CD4-positive, alpha-beta T cell treated with Interleukin-6 for 4 hours (primary cell): ENCODE data around the gene DNAJB6.

ENCODE experiments used
- DNase-seq: peaks from one replicate; pipeline ENCODE4 v3.0.0-alpha.2; 2020; ENCODE audit warnings: mixed read lengths

Gene DNAJB6

DNA sequence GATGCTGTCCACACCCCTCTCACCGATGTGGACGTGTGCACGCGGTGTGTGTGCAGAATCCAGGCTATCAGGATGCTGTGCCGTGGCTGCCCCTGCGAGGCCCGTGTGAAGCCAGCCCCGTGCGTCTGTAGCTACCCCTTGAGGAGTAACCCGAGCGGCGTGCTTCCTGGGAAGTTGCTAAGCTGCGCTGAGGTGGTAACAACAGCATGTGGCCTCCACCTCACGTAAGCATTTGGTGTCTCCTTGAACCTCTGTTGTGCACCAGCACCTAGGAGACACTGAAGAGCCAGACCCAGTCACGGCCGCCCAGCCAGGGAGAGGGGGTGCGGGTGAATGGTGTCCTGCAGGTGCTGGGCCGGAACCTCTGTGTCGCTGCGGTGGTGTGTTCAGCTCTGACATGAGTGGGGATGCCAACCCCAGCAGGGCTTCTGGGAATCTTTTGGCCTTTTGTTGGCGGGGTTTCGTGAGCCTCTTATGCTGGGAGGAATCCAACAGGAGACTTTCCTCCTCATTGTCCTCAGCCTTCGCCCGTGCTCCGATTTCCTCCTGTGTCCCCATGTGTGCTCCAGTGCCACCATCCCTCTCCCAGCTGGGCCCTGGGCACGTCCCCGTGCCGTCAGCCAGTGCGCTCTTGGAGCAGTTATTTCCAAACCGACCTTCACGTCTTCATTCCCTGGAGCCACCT is 60.4 kb downstream of the DNAJB6 start:
- DNase-seq: no peak

DNA sequence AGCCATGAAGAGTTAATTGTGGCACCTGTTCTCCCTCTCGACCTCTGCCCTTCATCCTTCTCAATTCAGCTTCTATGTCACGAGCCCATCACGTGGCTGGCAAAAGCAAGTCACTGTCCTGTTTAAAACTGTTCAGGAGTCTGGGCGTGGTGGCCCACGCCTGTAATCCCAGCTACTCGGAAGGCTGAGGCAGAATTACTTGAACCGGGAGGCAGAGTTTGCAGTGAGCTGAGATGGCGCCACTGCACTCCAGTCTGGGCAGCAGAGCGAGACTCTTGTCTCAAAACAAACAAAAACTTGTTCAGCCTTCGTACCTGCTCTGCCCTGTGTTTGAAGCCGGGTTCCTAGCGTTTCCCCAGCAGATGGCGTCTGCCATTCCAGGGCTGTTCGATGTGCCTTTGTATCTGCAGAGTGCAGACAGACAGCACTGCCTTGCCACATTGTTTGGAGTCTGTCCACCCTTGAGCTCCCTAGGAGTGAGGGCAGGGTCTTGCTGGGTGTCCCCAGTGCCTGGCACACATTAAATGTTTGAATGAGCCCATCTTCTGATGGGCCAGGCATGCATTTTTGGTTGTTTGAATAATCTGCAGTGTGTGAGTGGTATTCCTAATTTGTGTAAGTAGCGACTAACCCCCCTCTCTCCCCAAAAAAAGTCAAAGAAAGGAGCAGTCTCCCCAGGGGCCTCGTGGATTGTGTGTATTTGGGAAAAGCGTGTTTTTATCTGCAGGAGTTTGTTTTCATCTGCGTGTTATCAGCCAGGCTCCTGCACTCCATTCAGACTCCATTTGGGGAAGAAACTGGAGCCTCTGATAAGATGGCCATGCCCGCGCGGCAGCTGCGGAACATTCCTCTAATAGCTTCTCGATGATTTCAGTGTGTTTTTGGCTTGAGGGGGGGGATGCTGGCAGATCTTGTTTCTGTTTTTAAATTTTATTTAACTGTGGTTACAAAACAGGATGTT is 61.2 kb downstream of the DNAJB6 start:
- DNase-seq: peak; percentile 26

DNA sequence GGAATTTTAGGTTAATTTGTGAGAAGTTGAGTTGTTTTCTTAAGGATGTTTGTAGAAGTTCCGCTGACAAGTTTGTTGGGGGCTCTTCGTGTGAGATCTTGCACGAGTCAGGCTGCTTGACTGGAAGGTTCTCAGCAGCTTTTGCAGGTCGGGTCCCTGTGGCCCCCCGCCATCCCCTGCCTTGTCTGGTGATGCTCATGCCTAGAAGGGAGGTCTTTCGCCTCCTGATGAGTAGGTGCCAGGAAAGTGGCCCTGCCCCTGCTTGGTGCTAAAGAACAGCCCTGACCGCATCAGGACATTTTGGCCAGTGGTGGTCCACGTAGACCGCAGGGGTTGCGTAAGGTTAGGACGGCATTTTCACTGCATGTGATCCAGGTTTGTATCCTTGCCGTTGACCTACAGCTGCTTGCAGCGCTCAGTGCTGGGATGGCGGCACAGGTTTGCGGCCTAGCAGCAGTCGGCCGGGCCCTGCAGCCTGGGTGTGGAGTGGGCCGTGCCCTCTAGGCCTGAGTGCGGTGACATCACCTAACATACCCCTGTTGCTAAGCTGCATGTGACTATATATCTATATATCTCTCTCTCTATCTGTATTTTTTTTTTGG is 62.4 kb downstream of the DNAJB6 start:
- no peak for DNase-seq

DNA sequence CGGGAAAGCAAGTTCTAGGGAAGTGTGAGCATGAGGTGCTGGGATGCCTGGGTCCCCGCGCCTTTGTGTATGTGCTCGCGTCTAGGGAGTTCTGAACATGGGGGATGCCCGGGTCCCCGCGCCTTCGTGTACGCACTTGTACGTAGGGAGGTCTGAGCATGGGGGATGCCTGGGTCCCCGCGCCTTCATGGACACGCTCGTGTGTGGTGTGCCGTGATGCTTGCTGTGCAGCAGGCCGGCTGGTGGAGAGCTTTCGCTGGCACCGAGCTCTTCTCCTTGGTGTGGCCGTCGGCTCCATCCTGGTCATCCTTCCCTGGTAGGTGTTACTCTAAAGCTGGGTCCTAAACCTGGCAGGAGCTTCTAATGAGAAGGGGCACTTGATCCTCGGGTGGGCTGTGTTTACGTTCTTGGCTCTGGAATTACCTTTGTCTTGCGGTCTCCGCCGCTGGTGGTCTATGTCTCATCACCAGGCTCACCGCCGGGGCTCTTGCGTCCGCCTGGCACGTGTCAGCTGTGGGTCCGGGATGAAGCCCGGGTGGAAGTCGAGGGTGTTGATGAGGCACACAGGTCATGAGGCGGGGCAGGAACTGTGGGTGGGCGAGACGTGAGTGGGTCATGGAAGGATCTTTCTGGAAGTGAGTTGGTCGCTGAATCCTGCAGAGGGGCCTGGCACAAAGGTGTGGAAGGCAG is 63.5 kb downstream of the DNAJB6 start:
- DNase-seq: no peak

DNA sequence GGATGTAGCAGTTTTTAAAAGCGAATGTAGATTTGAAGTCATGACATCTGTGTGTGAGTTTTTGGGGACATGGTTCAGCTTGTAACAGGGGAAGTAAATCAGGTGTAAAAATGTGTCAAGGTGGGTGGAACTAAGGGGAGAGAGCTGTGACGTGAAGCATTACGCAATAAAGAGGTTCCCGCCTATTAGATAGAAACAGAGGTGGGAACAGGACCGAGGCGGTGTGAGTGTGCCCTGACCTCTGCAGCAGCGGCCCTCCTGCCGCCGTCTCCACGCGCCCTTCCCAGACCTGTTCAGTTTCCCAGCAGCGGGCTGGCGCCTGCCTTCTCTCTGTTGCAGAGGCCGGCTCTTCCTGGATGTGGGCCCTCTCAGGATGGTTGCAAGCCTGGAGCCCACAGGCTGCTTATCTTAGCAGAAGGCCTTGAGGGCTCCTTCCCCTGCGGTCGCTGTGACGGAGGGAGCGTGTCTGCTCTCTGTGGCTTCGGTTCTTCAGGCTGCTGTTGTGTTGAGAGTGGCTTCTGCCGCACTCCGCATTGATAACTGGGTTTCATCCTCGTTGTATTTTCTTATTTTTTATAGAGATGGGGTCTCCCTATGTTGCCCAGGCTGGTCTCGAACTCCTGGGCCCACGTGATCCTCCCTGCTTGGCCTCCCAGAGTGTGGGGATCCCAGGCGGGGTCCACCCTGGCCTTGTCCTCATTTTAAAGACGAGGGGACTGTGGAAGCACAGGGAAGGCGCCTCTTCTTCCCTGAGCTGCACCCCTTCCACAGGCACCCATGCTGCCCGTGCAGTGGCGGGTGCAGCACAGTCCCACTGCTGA is 65.0 kb downstream of the DNAJB6 start:
- DNase-seq: no peak

DNA sequence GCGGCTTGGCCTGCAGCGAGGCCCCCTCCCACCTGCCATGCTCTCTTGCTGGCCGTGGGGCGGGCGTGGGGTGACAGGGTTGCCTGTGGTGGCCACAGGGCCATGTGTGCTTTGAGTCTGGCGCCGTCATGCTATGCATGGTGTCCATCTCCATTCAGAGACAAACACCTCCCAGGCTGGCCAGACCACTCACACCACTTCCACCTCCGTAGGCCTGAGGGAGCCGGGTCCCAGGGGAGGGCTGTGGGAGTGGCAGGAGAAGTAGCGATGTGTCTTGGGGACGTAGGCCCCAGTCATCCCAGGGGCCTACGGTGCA is 65.5 kb downstream of the DNAJB6 start:
- DNase-seq: no peak

DNA sequence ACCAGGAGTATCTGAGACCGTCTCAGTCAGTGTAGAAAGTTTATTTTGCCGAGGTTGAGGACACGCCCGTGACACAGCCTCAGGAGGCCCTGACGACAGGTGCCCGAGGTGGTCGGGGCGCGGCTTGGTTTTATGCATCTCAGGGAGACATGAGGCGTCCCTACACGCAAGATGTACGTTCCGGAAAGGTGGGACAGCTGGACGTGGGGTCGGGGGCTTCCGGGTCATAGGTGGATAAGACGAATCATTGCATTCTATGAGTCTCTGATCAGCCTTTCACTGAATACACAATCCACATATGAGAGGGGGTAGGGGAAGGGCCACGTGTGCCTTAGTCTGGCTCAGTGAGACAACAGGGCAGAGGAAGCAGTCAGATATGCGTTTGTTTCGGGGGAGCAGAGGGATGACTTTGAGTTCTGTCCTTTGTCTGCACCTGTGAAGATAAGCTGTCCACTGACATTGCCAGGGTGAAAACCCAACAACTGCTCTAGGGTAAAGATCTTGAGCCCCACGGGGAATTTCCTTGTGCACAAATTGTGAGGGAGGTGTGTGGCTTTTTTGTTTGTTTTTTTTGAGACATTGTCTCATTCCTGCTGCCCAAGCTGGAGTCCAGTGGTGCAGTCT is 66.2 kb downstream of the DNAJB6 start:
- DNase-seq: no peak

DNA sequence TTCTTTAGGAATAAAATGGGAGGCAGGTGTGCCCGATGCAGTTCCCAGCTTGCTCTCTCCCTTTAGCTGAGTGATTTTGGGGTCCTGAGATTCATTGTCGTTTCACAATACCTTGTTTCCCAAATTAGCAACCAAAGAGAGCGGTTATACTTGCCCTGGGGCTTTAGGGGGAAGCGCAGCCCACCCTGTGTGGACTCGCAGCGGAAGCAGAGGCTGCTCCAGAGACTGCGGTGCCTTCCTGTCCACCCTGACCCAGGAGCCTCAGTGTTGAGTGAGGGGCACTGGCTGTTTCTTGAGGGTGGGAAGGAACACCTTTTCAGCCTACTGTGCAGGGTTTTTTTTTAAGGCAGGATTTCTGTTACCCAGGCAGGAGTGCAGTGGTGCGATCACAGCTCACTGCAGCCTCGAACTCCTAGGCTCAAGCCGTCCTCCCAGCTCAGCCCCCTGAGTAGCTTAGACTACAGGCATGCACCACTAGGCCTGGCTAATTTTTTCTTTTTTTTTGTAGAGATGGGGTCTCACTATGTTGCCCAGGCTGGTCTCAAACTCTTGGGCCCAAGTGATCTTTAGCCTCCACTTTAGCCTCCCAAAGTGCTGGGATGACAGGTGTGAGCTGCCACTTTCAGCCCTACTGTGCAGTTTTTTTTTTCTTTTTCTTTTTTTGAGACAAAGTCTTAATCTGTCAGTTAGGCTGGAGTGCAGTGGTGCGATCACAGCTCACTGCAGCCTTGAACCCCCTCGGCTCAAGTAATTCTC is 67.0 kb downstream of the DNAJB6 start:
- no peak for DNase-seq

DNA sequence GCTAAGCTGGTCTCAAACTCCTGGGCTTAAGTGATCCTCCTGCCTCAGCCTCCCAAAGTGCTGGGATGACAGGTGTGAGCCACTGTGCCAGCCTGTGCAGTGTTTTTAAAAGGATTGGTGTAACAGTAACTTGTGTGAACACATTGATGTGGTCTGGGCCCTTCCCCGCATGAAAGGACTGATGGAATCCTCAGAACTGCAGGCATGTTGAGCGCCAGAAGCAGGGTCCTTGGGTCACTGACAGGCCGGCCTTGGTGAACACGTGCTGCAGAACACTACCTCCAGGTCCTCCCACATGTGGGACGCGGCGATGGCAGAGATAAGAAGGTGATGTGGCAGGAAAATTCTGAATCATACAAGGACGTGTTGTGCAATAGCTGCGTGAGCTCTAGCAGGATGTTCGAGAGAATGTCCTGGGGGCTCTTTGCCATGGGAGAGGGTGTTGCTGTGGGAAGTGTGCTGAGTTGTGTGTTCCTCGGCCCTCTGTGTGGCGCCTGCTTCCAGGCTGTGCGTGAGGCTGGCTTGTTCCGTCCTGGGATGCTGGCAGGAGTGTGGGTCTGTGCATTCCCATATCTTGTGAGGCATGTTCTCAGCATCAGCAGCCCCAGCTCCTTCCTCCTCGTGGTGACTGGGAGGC is 68.2 kb downstream of the DNAJB6 start:
- no peak for DNase-seq

DNA sequence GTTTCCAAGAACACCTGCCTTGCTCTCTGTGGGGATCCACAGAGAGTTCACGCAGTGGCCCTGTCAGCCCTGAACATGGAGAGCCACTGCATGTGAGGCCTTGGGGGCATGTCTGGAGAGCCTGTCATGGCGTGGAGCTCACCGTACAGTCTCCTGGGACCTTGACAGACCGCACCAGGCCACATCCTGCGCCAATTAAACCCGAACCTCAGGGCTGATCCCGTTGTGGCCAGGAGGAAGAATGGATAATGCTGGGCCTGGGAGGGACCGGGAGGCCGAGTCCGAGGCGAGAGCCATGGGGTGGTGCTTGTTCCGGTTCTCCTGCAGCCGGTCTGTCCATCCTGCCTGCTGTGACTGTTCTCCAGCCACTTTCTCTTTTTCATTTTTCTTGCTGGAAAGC is 68.7 kb downstream of the DNAJB6 start:
- DNase-seq: no peak

DNA sequence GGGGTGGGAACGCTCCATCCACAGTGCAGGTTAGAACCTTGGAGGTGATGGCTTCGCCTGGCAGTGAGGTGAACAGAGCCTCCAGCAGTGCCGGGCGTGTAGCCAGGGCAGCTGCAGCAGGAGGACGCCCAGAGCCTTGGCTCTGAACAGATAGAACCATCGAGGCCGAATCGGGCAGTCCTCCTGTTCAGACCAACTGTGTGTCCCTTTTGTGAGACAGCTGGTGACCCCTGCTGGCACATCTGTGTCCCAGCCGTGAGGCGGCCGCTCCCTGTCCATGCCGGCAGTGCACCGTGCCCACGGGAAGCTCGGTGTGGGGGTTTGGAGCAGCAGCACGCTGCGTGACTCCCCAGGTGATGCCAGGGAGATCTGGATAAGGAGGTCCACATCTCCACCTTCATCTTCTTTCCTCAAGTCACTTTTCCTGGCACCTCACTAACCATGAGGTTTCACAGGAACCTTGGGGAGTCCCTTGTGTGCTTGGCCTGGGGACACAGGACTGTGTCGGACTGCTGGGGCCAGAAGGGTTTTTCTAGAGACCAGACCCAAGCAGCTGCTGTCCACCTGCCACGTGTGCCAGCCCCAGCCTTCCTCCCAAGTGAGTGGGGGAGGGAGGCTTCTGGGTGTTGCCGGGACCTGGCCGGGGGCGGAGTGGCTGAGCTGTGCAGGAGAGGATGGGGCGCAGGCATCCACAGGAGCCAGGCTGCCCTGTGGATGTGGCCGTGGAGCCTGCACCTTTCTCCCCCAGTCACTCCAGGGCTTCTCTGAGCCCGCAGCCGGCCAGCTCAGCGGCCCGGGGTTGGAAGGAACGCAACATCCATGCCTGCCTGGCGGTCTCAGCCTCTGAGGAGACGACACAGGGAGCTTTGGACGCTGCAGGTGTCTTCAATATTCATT is 69.4 kb downstream of the DNAJB6 start:
- no peak for DNase-seq

DNA sequence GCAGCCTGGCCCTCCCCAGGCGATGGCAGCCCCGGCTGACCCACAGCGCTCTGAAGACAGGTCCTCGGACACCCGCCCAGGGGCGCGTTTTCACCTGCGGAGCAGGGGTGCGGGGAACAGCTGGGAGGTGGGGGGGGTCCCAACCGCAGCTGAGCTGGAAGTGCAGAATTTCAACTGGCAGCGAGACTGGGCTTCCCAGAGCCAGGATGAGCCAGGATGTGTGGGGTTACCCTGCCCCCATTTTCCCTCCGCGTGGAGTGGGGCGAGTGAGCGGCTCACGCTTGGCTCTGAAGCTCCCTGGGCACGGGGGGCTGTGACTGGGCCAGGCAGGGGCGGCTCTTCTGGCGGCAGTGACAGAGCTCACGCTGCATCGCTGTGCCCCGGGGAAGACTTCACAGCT is 70.2 kb downstream of the DNAJB6 start:
- DNase-seq: no peak

DNA sequence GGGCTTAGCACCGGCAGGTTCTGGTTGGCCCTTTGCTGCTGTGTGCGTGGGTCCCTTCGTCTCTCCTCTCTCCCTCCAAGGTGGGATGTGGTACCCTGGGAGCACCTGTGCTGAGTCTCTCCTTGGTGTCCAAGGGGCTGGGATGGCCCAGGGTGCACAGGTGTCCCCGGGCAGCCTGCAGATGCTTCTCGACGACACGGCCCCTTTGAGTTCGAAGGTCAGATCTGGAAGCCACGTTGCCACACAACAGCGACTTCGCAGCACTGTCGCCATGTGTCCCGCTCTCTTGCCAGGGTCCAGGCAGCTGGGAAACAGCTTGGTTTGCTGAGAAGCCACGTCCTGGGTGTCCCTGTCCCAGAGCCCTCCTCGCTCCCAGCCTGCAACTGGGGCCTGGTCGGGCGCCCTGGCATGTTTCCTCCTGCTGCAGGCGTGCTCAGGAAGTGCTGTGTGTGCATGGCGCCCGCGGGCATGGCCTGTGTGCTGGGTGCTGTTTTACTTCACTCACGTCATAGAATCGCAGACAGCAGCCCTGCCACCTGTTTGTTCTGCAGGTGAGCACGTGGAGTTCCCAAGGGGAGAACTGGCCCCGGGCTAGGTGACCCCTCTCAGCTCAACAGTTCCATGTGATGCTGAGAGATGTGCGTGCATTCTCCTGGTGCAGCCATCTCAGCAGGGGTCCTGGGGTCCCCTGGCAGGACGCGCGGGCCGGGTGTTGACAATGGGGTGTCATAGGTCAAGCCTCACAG is 70.9 kb downstream of the DNAJB6 start:
- no peak for DNase-seq

DNA sequence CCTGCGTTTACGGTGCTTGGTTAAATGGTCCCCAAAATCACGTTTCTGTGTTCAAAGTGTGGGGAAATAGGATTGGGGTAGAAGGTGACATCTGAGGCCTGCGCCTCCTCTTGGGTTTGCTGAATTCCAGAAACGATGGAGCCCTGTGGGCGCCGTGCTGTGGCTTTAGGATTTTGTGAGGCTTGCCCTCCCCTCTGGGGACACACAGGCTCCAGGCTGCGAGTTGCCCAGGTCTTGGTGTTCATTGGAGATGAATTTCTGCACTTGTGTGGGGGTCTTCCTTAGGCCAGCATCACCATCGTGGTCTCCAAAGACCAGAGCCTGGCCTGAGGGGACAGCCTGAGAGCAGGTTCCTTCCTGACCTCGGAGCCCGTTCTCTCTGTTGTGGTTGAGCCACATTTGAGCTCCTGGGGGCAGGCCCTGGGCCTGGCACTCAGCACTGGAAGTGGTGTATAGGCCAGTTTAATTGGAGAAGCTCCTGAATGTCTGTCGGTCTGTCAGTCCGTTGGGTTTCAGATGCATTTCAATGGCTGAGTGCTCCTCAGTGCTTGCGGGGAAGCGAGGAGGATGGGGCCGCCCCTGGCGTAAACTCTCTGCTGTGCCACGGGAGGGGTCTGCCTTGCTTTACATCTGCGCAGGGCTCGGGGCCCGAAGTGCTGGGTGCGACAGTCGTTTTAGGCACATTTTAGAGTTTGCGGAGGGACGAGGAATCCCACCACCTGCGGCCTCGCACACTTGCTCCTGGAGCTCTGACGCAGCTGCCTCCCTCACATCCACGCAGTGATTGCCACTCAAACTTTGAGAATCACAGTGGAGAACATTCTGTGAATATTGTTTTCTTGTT is 71.7 kb downstream of the DNAJB6 start:
- DNase-seq: no peak

DNA sequence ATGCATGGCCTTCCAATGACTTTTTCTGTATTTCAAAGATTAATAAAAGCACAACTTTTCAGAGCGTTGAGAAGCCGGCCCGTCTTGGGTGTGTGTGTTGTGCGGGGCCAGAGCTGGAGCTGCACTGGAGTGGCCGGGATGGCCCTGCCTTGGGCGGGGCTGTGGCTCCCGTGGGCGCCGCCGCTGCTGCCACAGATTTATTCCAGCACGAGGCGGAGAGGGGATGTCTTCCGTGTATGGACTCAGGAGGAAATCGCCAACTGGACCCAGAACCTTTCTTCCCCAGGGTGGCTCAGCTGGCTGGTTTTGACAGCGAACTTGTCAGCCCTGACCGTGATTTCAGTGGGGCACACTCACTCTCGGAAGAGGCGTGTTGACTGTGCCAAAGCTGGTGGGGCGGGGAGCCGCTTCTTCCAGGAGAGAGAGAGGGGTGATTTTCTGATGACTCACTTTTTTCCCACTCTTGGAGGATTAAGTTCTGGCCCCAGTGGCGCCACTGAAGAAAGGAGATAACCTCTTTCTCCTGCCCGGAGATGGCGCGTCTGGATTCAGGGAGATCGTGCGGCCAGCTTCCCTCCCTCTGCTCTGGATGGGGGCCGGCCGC is 72.4 kb downstream of the DNAJB6 start:
- no peak for DNase-seq

DNA sequence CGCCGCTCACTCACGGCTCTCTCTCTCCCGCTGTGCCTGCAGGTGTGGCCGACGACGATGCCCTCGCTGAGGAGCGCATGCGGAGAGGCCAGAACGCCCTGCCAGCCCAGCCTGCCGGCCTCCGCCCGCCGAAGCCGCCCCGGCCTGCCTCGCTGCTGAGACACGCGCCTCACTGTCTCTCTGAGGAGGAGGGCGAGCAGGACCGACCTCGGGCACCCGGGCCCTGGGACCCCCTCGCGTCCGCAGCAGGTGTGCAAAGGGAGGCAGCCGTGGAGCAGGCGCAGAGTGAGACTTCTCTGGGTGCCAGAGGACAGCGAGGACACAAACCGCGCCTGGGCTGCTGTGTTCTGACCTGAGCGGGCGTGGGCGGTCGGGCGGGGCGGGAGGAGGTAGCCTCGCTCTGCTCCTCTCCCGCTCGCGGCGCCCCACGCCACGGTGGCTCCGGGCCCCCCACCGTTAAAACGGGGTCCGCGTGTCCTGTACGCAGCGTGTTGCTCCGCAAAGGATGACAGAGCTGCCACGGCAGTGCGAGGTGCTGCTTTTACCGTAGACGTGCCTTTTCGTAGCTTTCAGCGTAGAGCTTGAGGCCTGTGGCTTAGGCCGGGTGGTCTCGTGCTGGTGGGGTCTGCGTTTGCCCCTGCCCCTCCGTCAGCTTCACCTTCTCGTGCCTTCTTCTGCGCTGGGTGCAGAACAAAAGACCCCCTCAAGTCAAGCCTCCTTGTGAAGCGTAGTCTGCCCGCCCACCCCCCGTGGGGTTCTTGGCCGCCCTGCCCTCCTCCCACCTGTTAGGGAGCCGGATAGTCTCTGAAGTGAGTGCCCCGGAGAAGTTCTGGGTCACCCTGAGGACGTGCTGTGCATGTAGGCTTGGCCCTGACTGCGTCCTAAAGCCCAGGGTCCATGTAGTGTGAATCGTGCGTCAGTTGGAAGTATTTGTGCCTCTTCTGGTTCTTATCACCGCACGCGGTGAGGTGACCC is 73.2 kb downstream of the DNAJB6 start:
- DNase-seq: no peak
